ENCODE results near the gene DUSP15. TPM values are rescaled to one million over a fixed set of nuclear protein-coding genes. Genes with fewer than 3 reads are reported as not detected.
"Not testable (repeated sequence)": the region's sequence is repeated elsewhere in the genome, so short reads cannot be mapped to it uniquely, and the experiment has no call there.

DUSP15 gene, protein sequence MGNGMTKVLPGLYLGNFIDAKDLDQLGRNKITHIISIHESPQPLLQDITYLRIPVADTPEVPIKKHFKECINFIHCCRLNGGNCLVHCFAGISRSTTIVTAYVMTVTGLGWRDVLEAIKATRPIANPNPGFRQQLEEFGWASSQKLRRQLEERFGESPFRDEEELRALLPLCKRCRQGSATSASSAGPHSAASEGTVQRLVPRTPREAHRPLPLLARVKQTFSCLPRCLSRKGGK
- 0.80 TPM for total RNA-seq
- long read RNA-seq, partial matches to known transcripts = 0 of 1 reads
- long read RNA-seq, other reads (novel, unspliced or antisense) = 1 of 1 reads

DNA sequence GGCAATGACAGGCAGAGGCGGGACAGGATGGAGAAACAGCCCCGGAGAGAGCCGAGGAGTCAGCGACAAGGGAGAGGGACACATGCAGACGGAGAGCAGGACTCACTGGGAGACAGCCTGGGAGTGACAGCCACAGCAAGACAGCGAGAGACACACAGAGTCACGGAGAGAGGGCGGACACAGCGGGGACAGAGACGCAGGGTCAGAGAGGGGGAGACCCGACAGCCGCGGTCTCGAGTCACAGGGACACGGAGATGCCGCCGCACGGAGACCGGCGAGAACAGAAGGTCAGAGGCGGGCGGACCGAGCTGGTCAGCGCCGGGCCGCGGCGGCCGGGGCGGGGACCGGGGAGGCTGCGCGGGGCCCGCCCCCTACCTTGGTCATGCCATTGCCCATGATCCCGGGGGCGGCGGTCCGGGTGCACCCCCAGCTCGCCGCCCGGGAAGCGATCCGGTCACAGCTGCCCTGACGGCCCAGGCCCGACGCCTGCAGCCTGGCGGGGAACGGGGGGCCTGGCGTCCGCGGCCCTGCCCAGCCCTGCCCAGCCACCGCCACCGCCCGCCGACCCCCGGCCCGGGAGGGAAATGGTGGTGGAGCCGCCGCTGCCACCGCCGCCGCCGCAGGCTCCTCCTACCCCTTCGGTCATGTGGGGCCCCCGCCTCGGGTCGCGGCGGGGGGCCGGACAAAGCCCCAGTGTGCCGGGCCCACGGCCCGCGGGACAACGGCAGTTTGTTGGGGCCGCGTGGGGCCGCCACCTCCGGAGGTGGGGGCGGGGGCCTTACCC lies at the start of gene DUSP15, which contains the start of gene TTLL9:
Gene DUSP15 (minus strand): TSS at position 586 of the 784 bp plus-strand sequence. CDS start 190 bp downstream, at position 396.
Gene TTLL9 (plus strand): TSS at position 693 of the 784 bp plus-strand sequence. CDS start 493 bp downstream, outside the sequence.
- Histone ChIP-seq H3K4me1 (peaks cover 17% of the 10 kb centered on the region), H3K36me3 (no peaks in the 10 kb centered on the region), H3K27ac (peak within 1 kb of the TSS; percentile 24), H3K9me3 (no peaks in the 10 kb centered on the region), H3K27me3 (ENCODE audit: low read depth) (peaks cover 18% of the 10 kb centered on the region), H3K4me3 (peak within 1 kb of the TSS; percentile 70)
- TF ChIP-seq, protein P1, sequence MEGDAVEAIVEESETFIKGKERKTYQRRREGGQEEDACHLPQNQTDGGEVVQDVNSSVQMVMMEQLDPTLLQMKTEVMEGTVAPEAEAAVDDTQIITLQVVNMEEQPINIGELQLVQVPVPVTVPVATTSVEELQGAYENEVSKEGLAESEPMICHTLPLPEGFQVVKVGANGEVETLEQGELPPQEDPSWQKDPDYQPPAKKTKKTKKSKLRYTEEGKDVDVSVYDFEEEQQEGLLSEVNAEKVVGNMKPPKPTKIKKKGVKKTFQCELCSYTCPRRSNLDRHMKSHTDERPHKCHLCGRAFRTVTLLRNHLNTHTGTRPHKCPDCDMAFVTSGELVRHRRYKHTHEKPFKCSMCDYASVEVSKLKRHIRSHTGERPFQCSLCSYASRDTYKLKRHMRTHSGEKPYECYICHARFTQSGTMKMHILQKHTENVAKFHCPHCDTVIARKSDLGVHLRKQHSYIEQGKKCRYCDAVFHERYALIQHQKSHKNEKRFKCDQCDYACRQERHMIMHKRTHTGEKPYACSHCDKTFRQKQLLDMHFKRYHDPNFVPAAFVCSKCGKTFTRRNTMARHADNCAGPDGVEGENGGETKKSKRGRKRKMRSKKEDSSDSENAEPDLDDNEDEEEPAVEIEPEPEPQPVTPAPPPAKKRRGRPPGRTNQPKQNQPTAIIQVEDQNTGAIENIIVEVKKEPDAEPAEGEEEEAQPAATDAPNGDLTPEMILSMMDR (IDR thresholded peaks at IDR 0.05) = no peak
- intact Hi-C loops (cut with DNase I) = no loop called here
- peak; percentile 87 to 92 for ATAC-seq
- peak; percentile 61 for DNase-seq

DNA sequence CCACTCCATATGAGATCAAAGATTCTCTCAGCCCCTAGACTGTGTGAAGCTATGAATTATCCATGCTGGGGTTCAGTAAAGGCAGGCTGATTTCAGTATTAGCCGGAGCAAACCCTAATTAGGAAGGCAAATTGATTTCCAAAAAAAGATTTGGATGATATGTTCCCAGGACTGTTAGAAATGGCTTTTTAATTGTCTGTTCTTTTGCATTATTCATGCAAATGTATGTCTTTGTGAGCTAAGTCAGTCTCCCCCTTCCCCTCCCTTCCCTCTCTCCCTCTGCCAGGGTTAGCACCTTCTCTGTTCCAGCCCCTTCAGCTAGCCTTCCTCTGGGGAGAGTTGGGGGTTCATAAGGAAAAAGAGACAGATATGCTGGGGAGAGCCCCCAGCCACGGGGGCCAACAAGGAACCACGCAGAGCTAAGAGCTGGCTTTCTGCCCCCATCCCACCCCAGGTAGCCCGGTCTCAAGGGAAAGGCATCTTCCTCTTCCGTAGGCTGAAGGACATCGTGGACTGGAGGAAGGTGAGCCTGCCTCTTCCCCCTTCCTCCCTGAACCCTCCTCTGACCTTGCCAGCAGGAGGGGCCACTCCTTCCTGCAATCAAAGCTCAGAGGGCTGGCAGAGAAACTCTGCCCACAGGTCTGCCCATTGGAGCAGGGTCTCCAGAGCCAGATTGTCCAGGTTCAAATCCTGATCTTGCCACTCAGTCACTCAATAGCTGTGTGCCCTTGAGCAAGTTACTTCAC lies 49.3 kb upstream of the DUSP15 start:
- no peaks in the 10 kb centered on the region for H3K36me3 ChIP-seq
- no peak overlapping the region for H3K27ac ChIP-seq
- TF ChIP-seq, protein P1 (IDR thresholded peaks at IDR 0.05) = no peak
- no peak for DNase-seq
- intact Hi-C loops (cut with DNase I) = no loop called here
- H3K4me3 ChIP-seq = no peak overlapping the region
- H3K4me1 ChIP-seq = no peaks in the 10 kb centered on the region
- no peaks in the 10 kb centered on the region for H3K9me3 ChIP-seq
- peaks cover 10% of the 10 kb centered on the region for H3K27me3 ChIP-seq (ENCODE audit: low read depth)
- ATAC-seq = no peak

DNA sequence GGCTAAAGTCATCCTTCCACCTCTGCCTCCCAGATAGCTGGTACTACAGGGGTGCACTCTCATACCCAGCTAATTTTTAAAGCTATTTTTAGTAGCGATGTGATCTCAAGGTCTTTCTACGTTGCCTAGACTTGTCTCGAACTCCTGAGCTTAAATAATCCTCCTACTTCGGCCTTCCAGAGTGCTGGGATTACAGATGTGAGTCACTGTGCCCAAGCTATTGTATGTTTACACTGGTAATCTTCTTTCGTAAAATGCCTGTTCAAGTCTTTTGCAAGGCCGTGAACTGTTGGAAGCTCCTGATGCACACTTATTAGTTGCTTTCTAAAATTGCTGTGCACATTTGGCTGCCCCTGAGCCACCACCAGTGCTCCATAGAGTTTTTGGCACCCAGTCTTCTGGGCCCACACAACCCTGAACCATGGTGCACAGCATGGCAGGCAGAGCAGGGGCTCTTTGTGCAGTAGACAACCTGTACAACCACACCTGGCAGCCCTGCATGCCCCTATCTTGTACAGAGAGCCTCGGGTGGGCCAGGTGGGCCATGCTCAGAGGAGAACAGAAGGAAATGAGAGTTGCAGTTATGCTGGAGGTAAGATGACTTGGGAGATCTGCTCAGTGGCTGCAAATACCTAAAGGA lies 48.3 kb upstream of the DUSP15 start:
- H3K36me3 ChIP-seq = no peaks in the 10 kb centered on the region
- H3K4me3 ChIP-seq = no peak overlapping the region
- no peak for ATAC-seq
- H3K4me1 ChIP-seq = no peaks in the 10 kb centered on the region
- no peak for DNase-seq
- TF ChIP-seq, protein P1 (IDR thresholded peaks at IDR 0.05) = no peak
- no peaks in the 10 kb centered on the region for H3K9me3 ChIP-seq
- peaks cover 10% of the 10 kb centered on the region for H3K27me3 ChIP-seq (ENCODE audit: low read depth)
- intact Hi-C loops (cut with DNase I) = no loop called here
- no peak overlapping the region for H3K27ac ChIP-seq

DNA sequence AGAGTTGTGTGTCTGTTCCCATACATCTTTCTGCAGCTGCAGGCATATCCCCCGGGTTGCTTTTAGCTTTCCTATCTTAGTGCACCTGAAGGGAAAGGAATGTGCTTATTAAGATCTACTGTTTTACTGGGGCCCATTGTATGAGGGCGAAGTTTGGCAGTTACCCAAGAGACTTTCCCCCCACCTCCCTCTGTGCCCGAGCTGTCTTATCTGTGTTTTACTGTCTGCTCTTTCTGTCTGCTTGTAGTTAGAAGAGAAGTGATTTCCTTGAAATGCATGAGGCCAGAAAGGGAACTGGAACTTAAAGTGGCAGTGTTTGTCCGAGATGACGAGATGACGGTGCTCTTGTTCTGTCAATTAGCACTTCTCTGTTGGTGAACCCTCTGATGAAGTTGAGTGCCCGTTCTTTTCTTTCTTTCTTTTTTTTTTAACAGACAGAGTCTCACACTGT lies 47.7 kb upstream of the DUSP15 start:
- H3K9me3 ChIP-seq; DNase-seq; H3K4me1 ChIP-seq; H3K27ac ChIP-seq; H3K4me3 ChIP-seq; ATAC-seq; H3K36me3 ChIP-seq; intact Hi-C loops (cut with DNase I); H3K27me3 ChIP-seq (ENCODE audit: low read depth): not testable (repeated sequence)

DNA sequence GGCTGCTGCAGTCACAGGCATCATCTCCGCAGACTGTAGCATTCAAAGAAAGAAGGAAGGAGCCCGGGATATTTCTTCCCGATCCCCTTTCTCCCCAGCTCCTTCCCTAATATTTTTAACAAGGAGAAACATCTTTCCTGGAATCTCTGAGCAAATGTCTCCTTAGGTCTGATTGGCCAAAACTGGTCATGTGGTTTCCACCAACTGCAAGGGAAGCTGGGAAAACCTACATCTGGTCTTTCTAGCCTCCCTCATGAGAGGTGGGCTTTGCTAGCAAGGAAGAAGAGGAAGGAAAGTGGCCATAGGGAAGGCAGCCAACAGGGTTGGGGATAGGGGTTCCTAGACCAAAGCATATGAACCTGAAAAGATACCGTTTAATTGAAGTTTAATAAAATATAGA lies 46.4 kb upstream of the DUSP15 start:
- Histone ChIP-seq H3K4me3 (no peak overlapping the region), H3K27ac (no peak overlapping the region), H3K27me3 (ENCODE audit: low read depth) (peaks cover 10% of the 10 kb centered on the region), H3K36me3 (no peaks in the 10 kb centered on the region), H3K9me3 (no peaks in the 10 kb centered on the region), H3K4me1 (no peaks in the 10 kb centered on the region)
- DNase-seq (no peak), ATAC-seq (no peak)
- intact Hi-C loops (cut with DNase I) = no loop called here
- TF ChIP-seq, protein P1 (IDR thresholded peaks at IDR 0.05) = no peak
